KBM-7 (cell line): Measurements from ENCODE around the gene SERPINA9.
"Not testable (repeated sequence)": the region's sequence is repeated elsewhere in the genome, so short reads cannot be mapped to it uniquely, and the experiment has no call there.

Experiments
- DNase-seq: peaks from one replicate; pipeline ENCODE4 v3.0.0-alpha.2; 2015
- in situ Hi-C: fragments of 300-500 bp; cut with MboI; formaldehyde crosslinking; loops from 2 replicates; pipeline ENCODE4 v1.14.3; 2020; ENCODE audit warnings: low sequenced_read_pairs, low pct_unique_long_range_greater_than_20kb, mixed read lengths

Gene SERPINA9

GRCh38 chr14:94476023-94476422, at the start of gene SERPINA9:
Gene SERPINA9, minus strand, starts transcription at chr14:94476197. Its CDS starts 6,357 bp downstream, at chr14:94469840.
- in situ Hi-C loops = no loop called here
- no peak for DNase-seq

- in situ Hi-C loops = no loop called here
- DNase-seq = no peak
Measured at GRCh38 chr14:94524093-94524492, 48.1 kb upstream of the SERPINA9 start.

- no peak for DNase-seq
- in situ Hi-C loops = no loop called here
Measured at GRCh38 chr14:94523265-94523664, 47.3 kb upstream of the SERPINA9 start.

GRCh38 chr14:94522115-94522724, 46.2 kb upstream of the SERPINA9 start:
- no peak for DNase-seq
- in situ Hi-C loops = no loop called here

GRCh38 chr14:94521375-94522114, 45.5 kb upstream of the SERPINA9 start:
- in situ Hi-C loops = no loop called here
- no peak for DNase-seq

GRCh38 chr14:94517641-94518257, 41.8 kb upstream of the SERPINA9 start:
- in situ Hi-C loops = no loop called here
- no peak for DNase-seq

GRCh38 chr14:94517248-94517640, 41.2 kb upstream of the SERPINA9 start:
- in situ Hi-C loops = no loop called here
- no peak for DNase-seq

- in situ Hi-C loops = no loop called here
- DNase-seq = no peak
Measured at GRCh38 chr14:94515856-94516255, 39.9 kb upstream of the SERPINA9 start.

- no peak for DNase-seq
- in situ Hi-C loops = no loop called here
Measured at GRCh38 chr14:94515426-94515825, 39.4 kb upstream of the SERPINA9 start.

GRCh38 chr14:94514351-94514750, 38.4 kb upstream of the SERPINA9 start:
- DNase-seq = no peak
- in situ Hi-C loops = no loop called here

GRCh38 chr14:94510481-94510880, 34.5 kb upstream of the SERPINA9 start:
- in situ Hi-C loops, DNase-seq: not testable (repeated sequence)

- DNase-seq = no peak
- in situ Hi-C loops = no loop called here
Measured at GRCh38 chr14:94509356-94509755, 33.4 kb upstream of the SERPINA9 start, which contains the start of gene SERPINA12. Gene SERPINA12, minus strand, starts transcription at chr14:94509469. Its CDS starts 11,072 bp downstream, at chr14:94498397.

- in situ Hi-C loops = no loop called here
- DNase-seq = no peak
Measured at GRCh38 chr14:94505641-94506040, 29.6 kb upstream of the SERPINA9 start.

GRCh38 chr14:94505206-94505605, 29.2 kb upstream of the SERPINA9 start:
- in situ Hi-C loops = no loop called here
- no peak for DNase-seq

GRCh38 chr14:94501588-94502516, 25.9 kb upstream of the SERPINA9 start:
- no peak for DNase-seq
- in situ Hi-C loops = no loop called here

- in situ Hi-C loops = no loop called here
Measured at GRCh38 chr14:94500264-94500663, 24.3 kb upstream of the SERPINA9 start.

GRCh38 chr14:94499673-94500072, 23.7 kb upstream of the SERPINA9 start:
- DNase-seq = no peak
- in situ Hi-C loops = no loop called here

More at GRCh38 chr14:94500264-94500663, 24.3 kb upstream of the SERPINA9 start:
- DNase-seq = no peak

GRCh38 chr14:94498215-94498614, 22.2 kb upstream of the SERPINA9 start:
- in situ Hi-C loops = no loop called here
- no peak for DNase-seq

- no peak for DNase-seq
- in situ Hi-C loops = no loop called here
Measured at GRCh38 chr14:94494085-94494484, 18.1 kb upstream of the SERPINA9 start.
